ENCODE data around the gene SVBP.

The SVBP gene

DNA sequence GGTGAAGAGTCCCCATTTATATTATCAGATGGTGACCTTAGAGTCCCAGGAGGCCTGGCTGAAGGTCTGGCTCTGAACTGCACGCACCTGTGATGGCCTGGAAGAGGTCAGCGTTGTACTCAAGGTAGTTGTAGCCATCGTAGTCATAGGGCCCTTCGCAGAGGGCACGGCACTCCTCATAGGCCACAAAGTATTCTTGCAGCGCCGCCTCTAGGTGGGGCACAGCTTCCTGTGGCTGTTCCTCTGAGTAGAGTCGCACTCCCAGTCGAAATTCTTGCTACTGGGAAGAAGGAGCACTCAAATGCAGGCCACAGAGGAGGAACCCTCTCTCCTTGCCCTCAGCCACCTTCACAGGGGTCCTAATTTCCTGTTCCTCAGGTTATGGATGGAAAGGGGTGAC is 58.1 kb downstream of the SVBP start:
- no peak for DNase-seq

- no peak for DNase-seq
Measured at GRCh38 chr1:42758641-42759040, 58.6 kb downstream of the SVBP start.

GRCh38 chr1:42757892-42758275 is 59.3 kb downstream of the SVBP start:
- DNase-seq: no peak

All from activated T-cell treated with anti-CD3 and anti-CD28 coated beads, Interleukin-2, amount 50 U/mL, for 48 hours (primary cell).